Activated CD8-positive, alpha-beta T cell treated with anti-CD3 and anti-CD28 coated beads, Interleukin-2, amount 10 ng/mL, durations not matched to agents 7 days and 5 days (primary cell): Measurements from ENCODE around the gene SLC32A1. TPM values are rescaled to one million over a fixed set of nuclear protein-coding genes. Genes with fewer than 3 reads are reported as not detected.
A peak's percentile ranks its signal among the peaks of the same experiment; 100 is the strongest.

ENCODE experiments used
- ATAC-seq: fragments of 150-1000 bp; cut with Tn5 transposase; one replicate; pipeline ENCODE4 v1.10.0; 2021; ENCODE audit warnings: moderate library complexity
- CTCF ChIA-PET: fragments of 350-600 bp; sonication (Branson Sonifier 250); formaldehyde crosslinking; loops from one replicate; lab custom pipeline; 2021; ENCODE audit warnings: antibody characterized with exemption; lab: Charles Lee
- POLR2A ChIA-PET: fragments of 350-600 bp; sonication (Branson Sonifier 250); formaldehyde crosslinking; loops from one replicate; lab custom pipeline; 2021; ENCODE audit warnings: antibody characterized with exemption; lab: Charles Lee
- DNase-seq: peaks from one replicate; pipeline ENCODE4 v3.0.0-alpha.2; 2020
- H3K27ac Mint-ChIP-seq: one replicate; pipeline ENCODE4 v1.8.0; 2021; ENCODE audit warnings: mild to moderate bottlenecking, mixed read lengths
- H3K27me3 Mint-ChIP-seq: one replicate; pipeline ENCODE4 v1.8.0; 2021; ENCODE audit warnings: low read depth, mixed read lengths
- H3K36me3 Mint-ChIP-seq: one replicate; pipeline ENCODE4 v1.8.0; 2021; ENCODE audit warnings: low read depth, mixed read lengths
- H3K4me1 Mint-ChIP-seq: one replicate; pipeline ENCODE4 v1.8.0; 2021; ENCODE audit warnings: low read depth, mixed read lengths
- H3K4me3 Mint-ChIP-seq: one replicate; pipeline ENCODE4 v1.8.0; 2021; ENCODE audit warnings: mild to moderate bottlenecking, mixed read lengths
- H3K9me3 Mint-ChIP-seq: one replicate; pipeline ENCODE4 v1.8.0; 2022; ENCODE audit warnings: mixed read lengths; ENCODE audit not compliant: insufficient read depth
- total RNA-seq, 2 experiments: library from RNA; stranded (reverse); gene quantifications; one replicate each; pipeline ENCODE4 v1.2.3, GENCODE V29; 2021

SLC32A1 gene
- total RNA-seq, 2 experiments from 2014 or later: not detected

DNA sequence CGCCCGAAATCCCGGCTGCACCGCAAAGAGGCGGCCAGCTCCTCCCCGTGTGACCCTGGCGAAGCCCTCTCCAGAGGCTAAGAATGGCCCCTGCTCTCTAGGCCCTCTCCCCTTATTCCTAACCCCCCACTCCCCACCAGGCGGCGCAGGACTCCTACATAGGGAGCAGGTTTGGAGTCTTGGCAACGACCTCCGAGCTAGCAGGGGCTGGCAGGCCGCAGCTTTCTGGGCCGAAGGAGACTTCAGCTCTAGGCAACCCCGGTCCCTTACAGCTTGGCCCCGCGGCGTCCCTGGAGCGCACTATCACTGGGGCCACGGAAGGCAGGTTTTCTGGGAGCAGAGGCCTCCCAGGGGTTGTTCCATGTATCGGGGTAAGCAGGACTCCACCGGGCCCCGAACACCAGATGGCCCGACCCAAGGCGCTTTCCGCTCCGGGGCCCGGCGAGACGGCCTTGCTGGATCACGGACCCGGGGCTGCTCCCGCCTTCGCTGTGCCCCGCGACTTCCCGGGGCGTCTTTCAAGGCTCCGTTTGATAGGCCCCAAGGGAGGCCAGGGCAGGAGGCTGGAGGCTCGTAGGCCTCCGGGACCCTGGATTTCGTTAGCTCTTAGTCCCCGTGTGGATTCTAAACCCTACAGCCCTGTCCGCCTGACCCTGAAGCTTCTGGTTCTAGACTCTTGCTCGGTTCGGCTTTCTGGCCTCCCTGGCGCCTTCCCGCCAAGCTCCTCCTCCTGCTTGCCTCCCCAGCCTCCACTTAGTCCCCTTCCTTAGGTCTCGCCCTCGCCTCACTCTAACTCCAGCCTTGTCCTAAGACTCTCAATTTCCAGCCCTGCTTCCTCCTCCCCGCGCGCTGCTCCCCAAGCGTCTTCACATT lies 1.9 kb downstream of the SLC32A1 start:
- DNase-seq: peak; percentile 52
- ChIA-PET POLR2A (interaction anchor here (0.7 to 0.8 kb wide), 2 partner anchors 22 to 200 kb away, joined by 3 to 4 read pairs; partner anchors contain the start of genes ACTR5 and FAM83D), CTCF (interaction anchor here (0.7 to 4.6 kb wide), 7 partner anchors 11 to 167 kb away, joined by 3 to 26 read pairs (median 3); no protein-coding TSS in a partner anchor)
- H3K9me3 Mint-ChIP-seq: peaks cover 11% of the 10 kb centered on the region
- ATAC-seq: peak; percentile 35
- peaks cover 58% of the 10 kb centered on the region for H3K4me1 Mint-ChIP-seq
- peaks cover 23% of the 10 kb centered on the region for H3K36me3 Mint-ChIP-seq
- peaks cover 95% of the 10 kb centered on the region for H3K27me3 Mint-ChIP-seq
- peak overlapping the region; percentile 58 for H3K27ac Mint-ChIP-seq
- H3K4me3 Mint-ChIP-seq: peak overlapping the region; percentile 47

DNA sequence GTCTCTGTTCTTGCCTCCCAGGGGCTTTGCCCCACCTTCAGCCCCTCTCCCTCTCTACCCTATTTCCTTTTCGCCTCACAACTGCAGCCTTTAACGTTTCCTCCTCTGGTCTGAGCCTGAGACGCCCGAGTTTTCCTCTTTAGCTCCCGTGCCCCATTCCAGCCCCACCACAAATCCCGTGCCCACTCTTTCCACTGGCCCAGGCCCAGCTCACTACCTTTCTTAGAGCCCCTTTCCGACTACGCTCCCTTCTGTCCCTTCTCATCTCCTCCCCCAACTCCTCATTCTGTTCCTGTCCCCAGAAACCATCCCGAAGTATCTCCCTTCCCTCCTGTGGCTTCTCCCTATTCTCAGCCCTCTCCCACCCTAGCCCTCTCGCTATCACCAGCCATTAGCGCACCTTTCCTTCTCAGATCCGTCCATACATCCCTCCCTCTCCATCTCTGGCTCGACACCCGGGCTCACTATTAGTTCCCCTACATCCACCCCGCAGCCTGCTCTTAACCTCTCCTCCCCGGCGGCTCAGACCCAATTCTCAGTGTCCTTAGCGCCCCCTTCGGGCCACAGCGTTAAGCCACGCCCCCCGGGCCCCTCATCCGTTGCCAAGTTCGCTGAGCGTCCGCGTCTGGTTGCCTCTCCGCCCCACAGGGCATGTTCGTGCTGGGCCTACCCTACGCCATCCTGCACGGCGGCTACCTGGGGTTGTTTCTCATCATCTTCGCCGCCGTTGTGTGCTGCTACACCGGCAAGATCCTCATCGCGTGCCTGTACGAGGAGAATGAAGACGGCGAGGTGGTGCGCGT lies 2.7 kb downstream of the SLC32A1 start:
- H3K4me3 Mint-ChIP-seq: peak overlapping the region; percentile 47
- CTCF ChIA-PET: interaction anchor here (1.0 to 4.6 kb wide), 4 partner anchors 24 to 166 kb away, joined by 3 to 26 read pairs (median 6); no protein-coding TSS in a partner anchor
- H3K9me3 Mint-ChIP-seq: peaks cover 11% of the 10 kb centered on the region
- peaks cover 94% of the 10 kb centered on the region for H3K27me3 Mint-ChIP-seq
- peak overlapping the region; percentile 74 for H3K27ac Mint-ChIP-seq
- ATAC-seq: no peak
- peak; percentile 59 for DNase-seq
- peaks cover 59% of the 10 kb centered on the region for H3K4me1 Mint-ChIP-seq
- POLR2A ChIA-PET: interaction anchor here (0.7 kb wide), 1 partner anchor 199 kb away, joined by 3 read pairs; the partner anchor contains the start of gene FAM83D
- H3K36me3 Mint-ChIP-seq: peaks cover 23% of the 10 kb centered on the region

DNA sequence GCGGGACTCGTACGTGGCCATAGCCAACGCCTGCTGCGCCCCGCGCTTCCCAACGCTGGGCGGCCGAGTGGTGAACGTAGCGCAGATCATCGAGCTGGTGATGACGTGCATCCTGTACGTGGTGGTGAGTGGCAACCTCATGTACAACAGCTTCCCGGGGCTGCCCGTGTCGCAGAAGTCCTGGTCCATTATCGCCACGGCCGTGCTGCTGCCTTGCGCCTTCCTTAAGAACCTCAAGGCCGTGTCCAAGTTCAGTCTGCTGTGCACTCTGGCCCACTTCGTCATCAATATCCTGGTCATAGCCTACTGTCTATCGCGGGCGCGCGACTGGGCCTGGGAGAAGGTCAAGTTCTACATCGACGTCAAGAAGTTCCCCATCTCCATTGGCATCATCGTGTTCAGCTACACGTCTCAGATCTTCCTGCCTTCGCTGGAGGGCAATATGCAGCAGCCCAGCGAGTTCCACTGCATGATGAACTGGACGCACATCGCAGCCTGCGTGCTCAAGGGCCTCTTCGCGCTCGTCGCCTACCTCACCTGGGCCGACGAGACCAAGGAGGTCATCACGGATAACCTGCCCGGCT lies 3.4 kb downstream of the SLC32A1 start:
- DNase-seq: no peak
- peaks cover 23% of the 10 kb centered on the region for H3K36me3 Mint-ChIP-seq
- H3K4me1 Mint-ChIP-seq: peaks cover 59% of the 10 kb centered on the region
- ChIA-PET CTCF (interaction anchor here (0.7 kb wide), 1 partner anchor 10 kb away, joined by 3 read pairs; no protein-coding TSS in a partner anchor), POLR2A (no interaction called here)
- H3K9me3 Mint-ChIP-seq: peaks cover 11% of the 10 kb centered on the region
- ATAC-seq: no peak
- peak overlapping the region; percentile 47 for H3K4me3 Mint-ChIP-seq
- H3K27ac Mint-ChIP-seq: peak overlapping the region; percentile 69
- H3K27me3 Mint-ChIP-seq: peaks cover 92% of the 10 kb centered on the region

DNA sequence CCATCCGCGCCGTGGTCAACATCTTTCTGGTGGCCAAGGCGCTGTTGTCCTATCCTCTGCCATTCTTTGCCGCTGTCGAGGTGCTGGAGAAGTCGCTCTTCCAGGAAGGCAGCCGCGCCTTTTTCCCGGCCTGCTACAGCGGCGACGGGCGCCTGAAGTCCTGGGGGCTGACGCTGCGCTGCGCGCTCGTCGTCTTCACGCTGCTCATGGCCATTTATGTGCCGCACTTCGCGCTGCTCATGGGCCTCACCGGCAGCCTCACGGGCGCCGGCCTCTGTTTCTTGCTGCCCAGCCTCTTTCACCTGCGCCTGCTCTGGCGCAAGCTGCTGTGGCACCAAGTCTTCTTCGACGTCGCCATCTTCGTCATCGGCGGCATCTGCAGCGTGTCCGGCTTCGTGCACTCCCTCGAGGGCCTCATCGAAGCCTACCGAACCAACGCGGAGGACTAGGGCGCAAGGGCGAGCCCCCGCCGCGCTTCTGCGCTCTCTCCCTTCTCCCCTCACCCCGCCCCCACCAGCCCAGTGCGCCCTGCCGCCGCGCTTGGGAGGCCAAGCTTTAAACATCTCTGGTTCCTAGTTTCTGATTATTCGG lies 4.0 kb downstream of the SLC32A1 start:
- POLR2A ChIA-PET: no interaction called here

DNA sequence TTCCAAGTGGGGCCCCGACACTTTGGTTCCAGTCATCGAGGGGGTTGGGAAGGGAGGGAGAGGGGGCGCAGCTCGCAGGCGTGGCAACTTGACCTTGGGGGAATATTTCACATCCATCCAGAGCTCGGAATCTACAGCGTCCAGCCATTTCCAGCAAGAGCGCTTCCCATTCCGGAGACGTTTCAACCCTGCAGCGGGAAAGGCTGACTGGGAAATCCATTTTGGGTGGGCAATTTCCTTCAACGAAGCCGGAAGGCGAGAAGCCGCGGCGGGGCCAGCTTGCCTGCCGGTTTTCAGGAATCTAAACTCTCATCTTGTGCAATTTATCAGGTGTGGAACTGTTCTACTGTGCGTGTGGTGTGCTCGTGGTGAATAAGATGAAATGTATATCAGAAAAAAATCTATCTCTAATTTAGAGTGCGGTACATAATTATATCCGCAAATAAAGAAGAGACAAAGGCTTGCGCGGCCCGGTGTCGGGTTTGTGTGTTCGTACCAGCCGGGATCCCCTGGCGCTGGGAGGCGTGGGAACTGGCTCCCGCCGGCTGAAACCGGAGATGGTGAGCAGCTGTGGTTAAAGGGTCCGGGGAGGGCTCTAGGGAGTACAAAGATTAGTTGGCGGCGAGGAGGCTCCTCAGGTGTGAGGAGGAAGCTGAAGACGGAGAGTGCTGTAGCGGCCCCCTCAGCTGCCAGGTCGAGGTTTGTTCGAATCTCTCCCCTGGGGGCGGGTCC lies 4.8 kb downstream of the SLC32A1 start:
- H3K36me3 Mint-ChIP-seq: peaks cover 23% of the 10 kb centered on the region
- peak overlapping the region; percentile 47 for H3K4me3 Mint-ChIP-seq
- POLR2A ChIA-PET: interaction anchor here (0.6 kb wide), 1 partner anchor 255 kb away, joined by 3 read pairs; no protein-coding TSS in a partner anchor
- DNase-seq (peak; percentile 30), ATAC-seq (no peak)
- peaks cover 11% of the 10 kb centered on the region for H3K9me3 Mint-ChIP-seq
- peaks cover 51% of the 10 kb centered on the region for H3K4me1 Mint-ChIP-seq
- CTCF ChIA-PET: interaction anchor here (0.9 to 1.7 kb wide), 5 partner anchors 10 to 256 kb away, joined by 3 to 5 read pairs (median 4); partner anchors contain the start of gene ACTR5
- H3K27me3 Mint-ChIP-seq: peaks cover 91% of the 10 kb centered on the region
- H3K27ac Mint-ChIP-seq: peak overlapping the region; percentile 71

More for the DNA sequence above, 4.0 kb downstream of the SLC32A1 start:
- no peak for ATAC-seq
- CTCF ChIA-PET: interaction anchor here (0.7 to 1.7 kb wide), 3 partner anchors 11 to 22 kb away, joined by 3 to 5 read pairs (median 4); partner anchors contain the start of gene ACTR5
- Mint-ChIP-seq H3K9me3 (peaks cover 11% of the 10 kb centered on the region), H3K27me3 (peaks cover 91% of the 10 kb centered on the region), H3K27ac (peak overlapping the region; percentile 69), H3K36me3 (peaks cover 23% of the 10 kb centered on the region), H3K4me1 (peaks cover 55% of the 10 kb centered on the region), H3K4me3 (peak overlapping the region; percentile 47)
- no peak for DNase-seq

DNA sequence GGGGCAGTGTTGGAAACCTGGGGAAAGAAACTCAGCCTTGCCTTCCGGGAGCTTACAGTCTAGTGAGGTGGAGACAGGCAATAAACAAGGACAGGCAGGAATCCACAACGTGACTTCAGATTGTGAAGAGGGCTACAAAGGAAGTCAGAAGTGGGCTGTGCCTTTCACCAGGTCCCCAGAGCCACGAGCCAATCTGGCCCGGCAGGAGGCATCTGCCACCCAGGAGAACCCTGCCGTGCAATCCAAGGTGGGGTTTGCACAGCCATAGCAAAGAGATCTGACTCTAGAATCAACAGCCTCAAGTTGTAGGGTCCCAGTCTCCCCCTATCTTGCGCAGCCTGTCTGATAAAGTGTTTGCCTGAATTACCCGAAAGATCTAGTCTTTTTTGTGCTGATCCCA lies 5.5 kb downstream of the SLC32A1 start:
- Mint-ChIP-seq H3K27ac (peak overlapping the region; percentile 24), H3K4me3 (no peak overlapping the region), H3K4me1 (peaks cover 48% of the 10 kb centered on the region)

DNA sequence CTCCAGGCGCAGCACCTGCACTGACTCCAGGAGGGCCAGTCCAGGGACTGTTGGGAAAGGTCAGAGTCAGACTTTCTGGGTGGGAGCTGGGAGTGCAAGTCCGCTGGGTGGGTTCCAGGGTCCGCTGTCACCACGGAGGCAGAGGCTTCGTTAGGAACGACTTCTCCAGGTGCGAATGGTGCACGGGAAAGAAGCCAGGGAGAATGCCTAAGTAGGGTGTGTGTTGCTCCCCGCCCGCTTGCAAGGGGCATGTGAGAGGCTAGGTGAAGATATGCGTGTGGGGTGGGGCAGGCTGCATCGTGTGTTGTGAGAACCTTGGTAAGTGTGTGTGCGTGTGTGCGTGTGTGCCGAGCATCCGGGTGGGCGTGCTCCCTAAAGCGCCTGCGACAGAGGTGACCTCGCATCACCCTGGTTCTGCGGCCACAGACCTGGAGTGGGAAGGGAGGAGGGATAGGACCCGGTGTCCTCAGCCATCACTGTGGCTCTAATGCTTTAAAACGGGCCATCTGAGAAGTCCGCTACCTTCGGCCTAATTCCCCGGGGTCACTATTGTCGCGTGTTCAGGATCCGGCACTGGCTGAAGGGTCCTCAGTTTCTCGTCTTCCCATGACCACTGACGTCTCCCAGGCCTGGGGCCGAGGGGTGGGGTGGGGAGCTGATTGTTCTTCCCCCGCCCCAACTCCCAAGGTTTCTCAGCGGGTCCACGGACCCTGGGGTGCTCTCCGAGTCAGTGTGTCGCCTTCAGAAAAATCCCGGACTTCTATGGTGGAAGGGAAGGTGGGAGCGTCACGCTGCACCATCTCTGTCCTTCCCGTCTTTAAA lies 6.1 kb downstream of the SLC32A1 start:
- Mint-ChIP-seq H3K9me3 (peaks cover 11% of the 10 kb centered on the region), H3K4me3 (peak overlapping the region; percentile 26), H3K27me3 (peaks cover 87% of the 10 kb centered on the region), H3K27ac (no peak overlapping the region), H3K36me3 (peaks cover 23% of the 10 kb centered on the region), H3K4me1 (peaks cover 44% of the 10 kb centered on the region)
- DNase-seq (no peak), ATAC-seq (no peak)
- ChIA-PET CTCF (interaction anchor here (0.9 to 4.0 kb wide), 9 partner anchors 9 to 81 kb away, joined by 3 to 26 read pairs (median 4); partner anchors contain the start of gene ACTR5), POLR2A (no interaction called here)

More for the DNA sequence above, 5.5 kb downstream of the SLC32A1 start:
- H3K9me3 Mint-ChIP-seq: peaks cover 11% of the 10 kb centered on the region
- peaks cover 23% of the 10 kb centered on the region for H3K36me3 Mint-ChIP-seq
- ATAC-seq (no peak), DNase-seq (no peak)
- peaks cover 87% of the 10 kb centered on the region for H3K27me3 Mint-ChIP-seq
- POLR2A ChIA-PET: interaction anchor here (0.6 kb wide), 1 partner anchor 255 kb away, joined by 3 read pairs; no protein-coding TSS in a partner anchor
- CTCF ChIA-PET: interaction anchor here (0.9 to 1.7 kb wide), 4 partner anchors 10 to 257 kb away, joined by 3 to 5 read pairs (median 4); partner anchors contain the start of gene ACTR5

DNA sequence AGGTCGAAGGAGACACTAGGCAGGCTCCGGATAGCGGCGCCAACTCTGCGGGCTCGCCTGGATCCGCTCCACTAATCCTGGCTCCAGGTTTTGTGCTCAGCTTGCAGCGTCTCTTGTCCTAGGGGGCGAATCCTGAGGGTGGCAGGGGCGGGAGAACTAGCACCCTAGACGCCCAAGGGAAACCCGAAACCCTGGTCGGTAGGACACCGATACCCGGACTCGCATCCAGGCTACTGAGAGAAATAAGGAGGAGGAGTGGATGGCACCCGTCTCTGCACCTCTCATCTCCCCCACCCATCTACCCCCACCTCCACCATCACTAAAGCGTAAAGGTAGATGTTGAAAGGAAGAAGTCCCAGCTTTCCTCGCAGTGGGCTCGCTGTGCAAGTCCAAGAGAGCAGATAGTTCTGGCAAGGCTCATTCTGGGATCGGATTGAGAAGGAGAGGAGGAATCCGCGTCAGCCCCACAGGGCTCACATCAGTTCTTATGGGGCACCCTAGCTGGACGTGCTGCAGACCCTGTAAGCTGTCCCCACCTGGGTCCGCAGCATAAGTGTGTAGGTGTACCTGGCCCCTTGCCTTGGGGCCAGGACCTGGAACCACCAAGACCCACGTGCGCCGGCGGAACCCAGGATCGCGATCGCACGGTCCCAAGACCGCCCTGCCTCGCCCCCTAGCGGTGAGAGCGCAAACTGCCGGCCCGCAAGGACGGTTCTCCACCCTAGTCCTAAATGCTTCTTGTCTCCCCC lies 6.9 kb downstream of the SLC32A1 start:
- peak; percentile 81 for DNase-seq
- CTCF ChIA-PET: interaction anchor here (0.9 to 4.0 kb wide), 7 partner anchors 9 to 82 kb away, joined by 3 to 26 read pairs (median 4); no protein-coding TSS in a partner anchor
- H3K27ac Mint-ChIP-seq: no peak overlapping the region
- peaks cover 11% of the 10 kb centered on the region for H3K9me3 Mint-ChIP-seq
- POLR2A ChIA-PET: no interaction called here
- peaks cover 39% of the 10 kb centered on the region for H3K4me1 Mint-ChIP-seq
- H3K27me3 Mint-ChIP-seq: peaks cover 89% of the 10 kb centered on the region
- H3K36me3 Mint-ChIP-seq: peaks cover 19% of the 10 kb centered on the region
- peak overlapping the region; percentile 26 for H3K4me3 Mint-ChIP-seq
- peak; percentile 80 for ATAC-seq

DNA sequence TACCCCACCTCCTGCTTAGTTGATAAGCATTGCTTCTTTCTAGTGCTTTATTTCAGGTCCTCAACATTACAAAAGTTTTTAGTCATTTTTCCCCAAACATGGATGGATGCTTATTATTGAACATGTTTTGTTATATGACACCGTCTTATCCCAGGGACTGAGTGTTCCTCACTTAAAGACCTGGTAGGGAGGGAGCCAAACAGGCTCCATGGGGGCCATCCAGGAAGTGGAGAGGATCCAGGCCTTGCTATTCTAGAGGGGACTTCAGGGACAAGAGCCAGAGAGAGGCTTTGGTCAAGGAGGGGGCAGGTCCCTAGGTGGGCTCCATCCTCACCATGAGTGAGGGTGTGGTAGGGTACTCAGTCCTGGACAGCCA lies 7.4 kb downstream of the SLC32A1 start:
- peaks cover 19% of the 10 kb centered on the region for H3K36me3 Mint-ChIP-seq
- H3K27me3 Mint-ChIP-seq: peaks cover 86% of the 10 kb centered on the region
- ChIA-PET POLR2A (no interaction called here), CTCF (interaction anchor here (1.0 to 4.0 kb wide), 7 partner anchors 8 to 163 kb away, joined by 3 to 26 read pairs (median 4); no protein-coding TSS in a partner anchor)
- H3K4me3 Mint-ChIP-seq: no peak overlapping the region
- DNase-seq: no peak
- H3K4me1 Mint-ChIP-seq: peaks cover 35% of the 10 kb centered on the region
- H3K9me3 Mint-ChIP-seq: peaks cover 11% of the 10 kb centered on the region
- no peak for ATAC-seq
- no peak overlapping the region for H3K27ac Mint-ChIP-seq
